Measurements from ENCODE around the gene ARL3. TPM values are rescaled to one million over a fixed set of nuclear protein-coding genes. Genes with fewer than 3 reads are reported as not detected.

ARL3 gene
- total RNA-seq, 4 donors from 2014 or later, result 1.6 to 3.8 (median 3.2) TPM

DNA sequence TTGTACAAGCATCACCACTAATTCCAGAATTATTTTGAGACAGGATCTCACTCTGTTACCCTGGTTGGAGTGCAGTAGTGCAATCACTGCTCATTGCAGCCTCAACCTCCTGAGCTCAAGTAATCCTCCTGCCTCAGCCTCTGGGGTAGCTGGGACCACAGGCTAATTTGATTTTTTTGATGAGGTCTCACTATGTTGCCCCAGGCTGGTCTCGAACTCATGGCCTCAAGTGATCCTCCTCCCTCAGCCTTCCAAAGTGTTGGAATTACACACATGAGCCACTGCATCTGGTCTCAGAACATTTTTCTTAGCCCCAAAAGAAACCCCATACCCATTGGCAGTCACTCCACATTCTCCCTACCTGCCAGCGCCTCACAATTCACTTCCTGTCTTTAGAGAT lies 26.0 kb upstream of the ARL3 start:
- no peak for DNase-seq (ENCODE audit: low spot score in 2 of 2)
- intact Hi-C loops (cut with DNase I; ENCODE audit: low total_unique reads), result no loop called here
- TF ChIP-seq POLR2A (IDR thresholded peaks at IDR 0.05) (no peak), CTCF (IDR thresholded peaks at IDR 0.05) (no peak)
- no peak overlapping the region for H3K4me3 ChIP-seq (ENCODE audit: low read depth, poor library complexity, severe bottlenecking)
- 81% methylated on average over 2 of the region's 2 CpGs for WGBS, 2 donors

- TF ChIP-seq CTCF (IDR thresholded peaks at IDR 0.05), result no peak
- DNase-seq (ENCODE audit: low spot score in 2 of 2), result no peak
- intact Hi-C loops (cut with DNase I; ENCODE audit: low total_unique reads), result no loop called here
- no peak overlapping the region for H3K4me3 ChIP-seq (ENCODE audit: low read depth, poor library complexity, severe bottlenecking)
These were observed 24.5 kb upstream of the ARL3 start for GRCh38 chr10:102738692-102739121.

DNA sequence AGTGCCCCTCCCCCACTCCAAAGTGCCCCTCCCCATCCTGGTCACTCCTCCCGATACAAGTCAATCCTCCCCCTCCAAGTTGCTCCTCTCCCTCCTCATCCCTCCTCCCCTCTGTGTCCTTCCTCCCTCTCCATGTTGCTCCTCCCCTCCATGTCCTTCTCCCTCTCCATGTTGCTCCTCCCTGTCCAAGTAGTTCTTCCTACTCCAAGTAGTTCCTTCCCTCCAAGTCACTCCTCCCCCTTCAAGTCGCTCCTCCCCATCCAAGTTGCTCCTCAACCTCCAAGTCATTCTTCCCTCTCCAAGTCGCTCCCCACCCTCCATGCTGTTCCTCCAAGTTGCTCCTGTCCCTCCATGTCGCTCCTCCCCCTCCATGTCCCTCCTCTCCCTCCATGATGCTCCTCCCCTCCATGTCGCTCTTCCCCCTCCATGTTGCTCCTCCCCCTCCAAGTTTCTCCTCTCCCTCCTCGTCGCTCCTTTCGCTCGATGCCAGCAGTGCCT lies 20.9 kb upstream of the ARL3 start:
- TF ChIP-seq POLR2A (IDR thresholded peaks at IDR 0.05) (no peak), CTCF (IDR thresholded peaks at IDR 0.05) (no peak)
- H3K4me3 ChIP-seq (ENCODE audit: low read depth, poor library complexity, severe bottlenecking), result no peak overlapping the region
- 70 to 71% methylated on average over 9 of the region's 9 CpGs for WGBS, 2 donors
- intact Hi-C loops (cut with DNase I; ENCODE audit: low total_unique reads), result no loop called here
- DNase-seq (ENCODE audit: low spot score in 2 of 2), result peak in 1 of 2 donors; percentile 40

DNA sequence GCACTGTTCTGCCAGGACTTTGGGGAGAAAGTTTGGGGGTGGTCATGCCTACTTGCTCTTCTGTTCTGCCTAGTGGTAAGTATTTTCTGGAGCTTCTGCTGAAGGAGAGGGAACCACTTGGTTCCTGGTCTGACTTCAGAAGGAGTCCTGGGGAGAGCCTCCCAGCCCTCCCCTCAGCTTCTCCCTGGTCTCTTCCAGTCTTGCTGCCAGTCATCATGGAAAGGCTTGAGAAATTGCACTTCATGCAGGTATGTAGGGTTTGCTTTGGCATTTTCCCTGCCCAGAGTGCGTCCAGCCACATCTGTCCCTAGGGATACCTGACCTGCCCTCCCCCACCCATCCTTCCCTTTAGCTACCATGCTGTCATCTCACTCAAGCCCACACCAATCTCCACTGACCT lies 18.5 kb upstream of the ARL3 start:
- intact Hi-C loops (cut with DNase I; ENCODE audit: low total_unique reads), result no loop called here
- H3K4me3 ChIP-seq (ENCODE audit: low read depth, poor library complexity, severe bottlenecking), result no peak overlapping the region
- 67 to 93% methylated on average over 1 of the region's 1 CpG for WGBS, 2 donors
- TF ChIP-seq CTCF (IDR thresholded peaks at IDR 0.05) (no peak), POLR2A (IDR thresholded peaks at IDR 0.05) (no peak)
- no peak for DNase-seq (ENCODE audit: low spot score in 2 of 2)

- H3K4me3 ChIP-seq (ENCODE audit: low read depth, poor library complexity, severe bottlenecking), result no peak overlapping the region
- TF ChIP-seq CTCF (IDR thresholded peaks at IDR 0.05) (no peak), POLR2A (IDR thresholded peaks at IDR 0.05) (no peak)
- DNase-seq (ENCODE audit: low spot score in 2 of 2), result no peak
- intact Hi-C loops (cut with DNase I; ENCODE audit: low total_unique reads), result no loop called here
- 77 to 85% methylated on average over 5 of the region's 5 CpGs for WGBS, 2 donors
These were observed 17.1 kb upstream of the ARL3 start for GRCh38 chr10:102731222-102731800.

All from lower leg skin (tissue), 4 donors.